HUES6 (cell line): ENCODE data around the gene HMG20A.

ENCODE experiments used
- H3K27ac ChIP-seq: 2 replicates; pipeline ENCODE4 v1.7.0; 2013; ENCODE audit warnings: low read depth, mild to moderate bottlenecking, low read length, inconsistent platforms
- H3K27me3 ChIP-seq: 2 replicates; pipeline ENCODE4 v1.6.1; 2013; ENCODE audit warnings: low read length; ENCODE audit not compliant: control insufficient read depth, insufficient read depth
- H3K36me3 ChIP-seq: 2 replicates; pipeline ENCODE4 v1.6.1; 2013; ENCODE audit warnings: low read length; ENCODE audit not compliant: control insufficient read depth, insufficient read depth
- H3K4me1 ChIP-seq: 2 replicates; pipeline ENCODE4 v1.6.1; 2013; ENCODE audit warnings: low read length; ENCODE audit not compliant: control insufficient read depth, insufficient read depth
- H3K4me3 ChIP-seq: 2 replicates; pipeline ENCODE4 v1.5.1; 2013; ENCODE audit warnings: low read depth, low read length
- H3K9ac ChIP-seq: one replicate; pipeline ENCODE4 v1.6.1; 2013; ENCODE audit warnings: mild to moderate bottlenecking, low read length
- H3K9me3 ChIP-seq: 2 replicates; pipeline ENCODE4 v1.6.1; 2013; ENCODE audit warnings: low read depth, low read length; ENCODE audit not compliant: control insufficient read depth, insufficient read depth

HMG20A gene

GRCh38 chr15:77502379-77503095 is 81.8 kb downstream of the HMG20A start:
- Histone ChIP-seq H3K4me1 (peaks cover 33% of the 10 kb centered on the region), H3K4me3 (no peak overlapping the region), H3K27me3 (no peaks in the 10 kb centered on the region), H3K9ac (no peak overlapping the region), H3K9me3 (no peaks in the 10 kb centered on the region), H3K36me3 (no peaks in the 10 kb centered on the region), H3K27ac (no peak overlapping the region)

- H3K27ac ChIP-seq = no peak overlapping the region
- no peak overlapping the region for H3K9ac ChIP-seq
- peaks cover 33% of the 10 kb centered on the region for H3K4me1 ChIP-seq
Measured at GRCh38 chr15:77503240-77503639, 82.6 kb downstream of the HMG20A start.

GRCh38 chr15:77503764-77504163 is 83.1 kb downstream of the HMG20A start:
- peaks cover 34% of the 10 kb centered on the region for H3K4me1 ChIP-seq
- no peak overlapping the region for H3K9ac ChIP-seq
- no peaks in the 10 kb centered on the region for H3K9me3 ChIP-seq
- H3K36me3 ChIP-seq = no peaks in the 10 kb centered on the region
- no peak overlapping the region for H3K4me3 ChIP-seq
- no peak overlapping the region for H3K27ac ChIP-seq
- no peaks in the 10 kb centered on the region for H3K27me3 ChIP-seq

More at GRCh38 chr15:77503240-77503639, 82.6 kb downstream of the HMG20A start:
- no peaks in the 10 kb centered on the region for H3K36me3 ChIP-seq
- H3K9me3 ChIP-seq = no peaks in the 10 kb centered on the region
- no peak overlapping the region for H3K4me3 ChIP-seq
- H3K27me3 ChIP-seq = no peaks in the 10 kb centered on the region

- Histone ChIP-seq H3K4me1 (peaks cover 37% of the 10 kb centered on the region), H3K9ac (no peak overlapping the region), H3K27me3 (no peaks in the 10 kb centered on the region), H3K9me3 (no peaks in the 10 kb centered on the region), H3K27ac (no peak overlapping the region), H3K4me3 (no peak overlapping the region), H3K36me3 (no peaks in the 10 kb centered on the region)
Measured at GRCh38 chr15:77504306-77504705, 83.6 kb downstream of the HMG20A start.

- Histone ChIP-seq H3K36me3 (no peaks in the 10 kb centered on the region), H3K9ac (no peak overlapping the region), H3K4me3 (no peak overlapping the region), H3K9me3 (no peaks in the 10 kb centered on the region), H3K27me3 (no peaks in the 10 kb centered on the region), H3K4me1 (peaks cover 40% of the 10 kb centered on the region), H3K27ac (no peak overlapping the region)
Measured at GRCh38 chr15:77504871-77505270, 84.2 kb downstream of the HMG20A start.

- no peak overlapping the region for H3K4me3 ChIP-seq
- H3K9ac ChIP-seq = no peak overlapping the region
- no peaks in the 10 kb centered on the region for H3K9me3 ChIP-seq
- no peak overlapping the region for H3K27ac ChIP-seq
- H3K4me1 ChIP-seq = peaks cover 47% of the 10 kb centered on the region
- no peaks in the 10 kb centered on the region for H3K36me3 ChIP-seq
- H3K27me3 ChIP-seq = no peaks in the 10 kb centered on the region
Measured at GRCh38 chr15:77505556-77505955, 84.9 kb downstream of the HMG20A start.

- peaks cover 57% of the 10 kb centered on the region for H3K4me1 ChIP-seq
- H3K36me3 ChIP-seq = no peaks in the 10 kb centered on the region
- H3K27ac ChIP-seq = no peak overlapping the region; the same call in 1 of the 2 replicates
- H3K4me3 ChIP-seq = no peak overlapping the region
- no peaks in the 10 kb centered on the region for H3K9me3 ChIP-seq
- no peak overlapping the region for H3K9ac ChIP-seq
- no peaks in the 10 kb centered on the region for H3K27me3 ChIP-seq
Measured at GRCh38 chr15:77506311-77507142, 85.8 kb downstream of the HMG20A start.

GRCh38 chr15:77507143-77507897 is 86.6 kb downstream of the HMG20A start:
- Histone ChIP-seq H3K9ac (no peak overlapping the region), H3K9me3 (no peaks in the 10 kb centered on the region), H3K27me3 (no peaks in the 10 kb centered on the region), H3K27ac (no peak overlapping the region), H3K4me3 (no peak overlapping the region), H3K4me1 (peaks cover 57% of the 10 kb centered on the region), H3K36me3 (no peaks in the 10 kb centered on the region)

- no peaks in the 10 kb centered on the region for H3K36me3 ChIP-seq
- no peaks in the 10 kb centered on the region for H3K27me3 ChIP-seq
- no peak overlapping the region for H3K27ac ChIP-seq
- H3K9ac ChIP-seq = no peak overlapping the region
- H3K9me3 ChIP-seq = no peaks in the 10 kb centered on the region
- H3K4me1 ChIP-seq = peaks cover 55% of the 10 kb centered on the region
- no peak overlapping the region for H3K4me3 ChIP-seq
Measured at GRCh38 chr15:77507911-77508310, 87.2 kb downstream of the HMG20A start.

GRCh38 chr15:77508541-77509243 is 88.0 kb downstream of the HMG20A start:
- Histone ChIP-seq H3K36me3 (no peaks in the 10 kb centered on the region), H3K4me3 (no peak overlapping the region), H3K9ac (no peak overlapping the region), H3K4me1 (peaks cover 48% of the 10 kb centered on the region), H3K9me3 (no peaks in the 10 kb centered on the region), H3K27ac (no peak overlapping the region), H3K27me3 (no peaks in the 10 kb centered on the region)
